ENCODE measurements around the gene TMSB15A.
"Not testable (repeated sequence)": the region's sequence is repeated elsewhere in the genome, so short reads cannot be mapped to it uniquely, and the experiment has no call there.

TMSB15A gene

DNA sequence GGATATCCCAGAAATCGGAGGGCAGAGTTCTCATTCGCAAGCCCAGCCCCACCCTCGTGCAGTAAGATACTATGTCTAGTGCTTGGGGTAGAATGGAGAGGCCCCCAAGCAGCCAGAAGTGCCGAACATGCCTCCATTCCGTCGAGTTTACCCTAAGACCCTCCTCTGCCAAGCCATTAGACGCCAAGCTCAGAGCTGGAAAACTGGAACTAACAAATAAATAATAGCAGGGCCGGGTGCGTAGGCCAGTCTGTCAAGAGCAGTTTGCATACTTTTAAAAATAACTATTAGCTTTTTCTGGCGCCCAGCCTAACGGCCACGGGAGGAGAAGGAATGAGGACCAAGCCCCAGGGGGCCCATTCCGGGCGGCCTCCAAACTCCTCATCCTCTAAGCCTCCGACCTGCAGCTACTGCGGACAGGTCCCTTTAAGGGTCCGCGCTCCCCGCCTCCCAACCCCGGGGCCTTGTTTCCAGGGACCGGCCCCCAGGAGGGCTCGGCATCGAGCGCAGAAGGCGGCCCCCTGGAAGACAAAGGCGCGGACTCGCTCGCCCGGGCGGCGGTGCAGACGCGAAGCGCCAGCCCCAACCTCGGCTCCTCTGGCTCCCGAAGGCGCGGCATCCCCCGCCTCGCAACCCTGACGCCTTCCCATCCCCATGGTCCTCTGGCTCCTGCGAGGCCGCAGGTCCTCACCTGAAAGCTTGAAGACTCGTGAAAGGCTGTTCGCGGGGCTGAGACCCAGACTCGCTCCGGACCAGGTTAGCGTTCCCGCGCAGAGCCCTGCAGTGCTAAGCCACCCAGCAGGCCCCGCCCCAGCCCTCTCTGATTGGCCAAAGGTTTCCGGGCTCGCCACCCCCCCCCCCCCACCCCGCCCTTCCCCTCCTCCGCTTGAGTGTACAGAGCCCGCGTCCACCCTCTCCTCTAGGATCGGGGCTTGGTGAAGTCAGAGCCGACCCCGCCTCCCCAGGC, at the start of gene TMSB15A:
Gene TMSB15A (minus strand): TSS at position 765 of the 967 bp plus-strand sequence.
- peak; percentile 66 for DNase-seq

DNA sequence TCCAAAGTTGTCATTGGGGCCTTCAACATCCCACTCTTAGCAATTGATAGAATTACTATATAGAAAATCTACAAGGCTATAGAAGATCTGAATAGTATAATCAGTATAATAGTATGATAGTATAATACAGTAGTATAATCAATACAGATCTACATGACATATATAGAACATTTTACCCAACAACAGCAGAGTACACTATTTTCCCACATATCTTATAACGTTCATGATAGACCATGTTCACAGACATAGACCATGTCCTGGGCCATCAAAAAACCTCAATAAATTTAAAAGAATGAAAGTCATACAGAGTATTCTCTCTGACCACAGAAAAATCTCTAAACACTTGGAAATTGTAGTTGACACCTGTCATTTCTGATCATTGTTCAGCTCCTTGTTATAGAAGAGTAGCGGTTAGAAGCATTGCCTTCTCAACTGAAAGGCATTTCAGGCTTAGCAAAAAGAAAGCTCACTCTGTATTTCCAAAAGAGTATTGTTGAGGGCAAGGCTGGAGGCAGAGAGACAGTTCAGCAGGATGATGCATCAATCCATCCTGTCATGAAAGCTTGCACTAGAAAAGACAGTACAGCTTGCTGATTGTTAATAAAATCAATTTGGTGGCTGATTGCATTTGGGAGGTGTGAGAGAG, 44.0 kb upstream of the TMSB15A start:
- DNase-seq = no peak

DNA sequence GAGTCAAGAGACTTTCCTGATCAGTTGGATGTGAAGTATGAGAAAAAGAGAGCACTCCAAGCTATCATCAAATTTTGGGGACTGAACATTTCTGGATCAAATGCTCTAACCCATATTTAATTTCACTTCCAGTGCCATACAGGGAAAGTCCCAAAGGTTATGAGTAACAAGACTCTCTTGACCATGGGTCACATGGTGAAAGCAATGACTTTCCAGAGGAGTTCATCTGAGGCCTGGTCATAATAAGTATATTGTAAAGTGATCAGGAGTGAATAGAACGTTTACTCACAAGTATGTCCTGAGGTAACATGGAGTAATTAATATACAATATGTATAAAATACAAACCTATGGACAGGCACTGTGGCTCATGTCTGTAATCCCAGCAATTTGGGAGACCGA, 42.1 kb upstream of the TMSB15A start:
- DNase-seq = no peak

GRCh38 chrX:102548231-102548630, 31.7 kb upstream of the TMSB15A start:
- no peak for DNase-seq

DNA sequence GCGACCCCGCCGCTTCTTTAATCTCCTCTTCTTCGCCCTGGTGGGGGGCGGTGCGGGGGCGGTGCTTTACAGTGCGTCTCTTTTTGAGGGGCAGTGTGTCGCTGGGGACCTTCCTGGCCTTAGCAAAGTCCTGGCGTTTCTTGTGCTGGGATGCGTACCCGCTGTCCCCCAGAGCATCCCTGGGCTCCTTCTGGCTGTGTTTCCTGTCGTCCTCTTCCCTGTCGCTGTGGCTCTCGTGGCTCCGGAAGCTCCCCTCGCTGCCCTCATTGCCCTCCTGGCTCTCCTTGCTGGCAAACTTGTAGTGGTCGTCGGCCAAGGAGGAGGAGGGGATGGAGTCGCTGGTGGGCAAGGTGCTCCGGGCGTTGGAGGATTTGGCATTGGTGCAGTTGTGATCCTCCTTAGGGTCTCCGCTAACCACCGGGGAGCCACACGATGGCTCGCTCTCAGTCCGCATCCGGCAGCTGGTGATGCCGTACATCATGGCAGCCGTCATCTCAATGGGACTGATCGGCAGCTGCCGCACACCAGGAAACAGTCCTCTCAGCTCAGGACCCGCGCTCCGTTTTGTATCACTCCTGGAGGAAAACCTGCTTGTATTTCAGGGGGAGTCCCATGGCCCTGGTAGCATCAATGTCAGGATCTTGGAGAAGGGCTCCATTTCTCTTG, 30.4 kb upstream of the TMSB15A start:
- peak; percentile 17 for DNase-seq

- not testable (repeated sequence) for DNase-seq
These were observed 29.6 kb upstream of the TMSB15A start for GRCh38 chrX:102546175-102546574.

DNA sequence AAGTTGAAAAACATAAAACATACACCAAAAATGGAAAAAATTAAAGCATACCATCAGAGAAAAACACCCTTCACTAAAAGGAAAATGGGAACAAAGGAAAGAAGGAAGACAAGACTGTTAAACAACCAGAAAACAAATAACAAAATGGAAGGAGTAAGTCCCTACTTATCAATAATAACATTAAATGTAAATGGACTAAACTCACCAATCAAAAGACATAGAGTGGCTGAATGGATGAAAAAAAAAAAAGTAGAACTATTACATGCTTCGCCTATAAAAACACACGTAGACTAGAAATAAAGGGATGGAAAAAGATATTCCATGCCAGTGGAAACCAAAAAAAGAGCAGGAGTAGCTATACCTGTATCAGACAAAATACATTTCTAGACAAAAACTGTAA, 19.4 kb upstream of the TMSB15A start:
- no peak for DNase-seq

DNA sequence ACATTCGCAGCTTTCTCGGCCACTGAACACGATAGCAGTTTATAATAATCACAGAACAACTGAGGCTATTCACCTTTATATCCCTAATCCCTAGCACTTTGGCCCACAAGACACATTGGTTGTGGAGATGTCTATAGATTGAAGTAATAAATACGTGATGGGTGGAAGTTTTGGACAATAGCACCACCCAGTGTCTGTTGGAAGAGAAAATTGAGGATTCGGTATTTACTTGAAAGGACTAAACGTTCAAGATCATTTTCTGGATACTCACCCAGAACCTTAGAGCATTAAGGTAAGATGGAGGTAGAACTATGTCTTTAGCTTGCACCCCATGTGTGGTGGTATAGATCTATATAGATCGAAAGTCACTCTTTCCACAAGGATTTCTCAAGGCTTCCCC, 787 bp upstream of the TMSB15A start:
- peak; percentile 65 for DNase-seq

DNA sequence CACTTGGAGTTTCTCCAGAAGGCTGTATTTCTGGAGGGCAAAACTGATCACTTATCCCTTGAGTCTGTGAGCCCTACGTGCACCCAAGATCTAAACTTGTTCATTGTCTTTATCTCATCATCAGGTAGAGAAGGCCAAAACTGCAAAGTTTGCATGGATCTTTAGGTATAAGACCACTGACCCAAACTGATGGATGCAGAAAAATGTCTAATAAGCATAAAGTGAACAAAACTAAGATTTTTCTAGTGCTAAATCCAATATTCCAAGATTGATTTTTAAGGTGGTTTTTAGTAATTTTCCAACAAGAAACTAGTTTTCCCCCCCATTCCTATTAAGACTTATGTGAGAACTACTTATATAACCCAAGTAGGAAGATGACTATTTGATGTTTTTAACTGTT, 2.0 kb downstream of the TMSB15A start:
- DNase-seq = no peak

DNA sequence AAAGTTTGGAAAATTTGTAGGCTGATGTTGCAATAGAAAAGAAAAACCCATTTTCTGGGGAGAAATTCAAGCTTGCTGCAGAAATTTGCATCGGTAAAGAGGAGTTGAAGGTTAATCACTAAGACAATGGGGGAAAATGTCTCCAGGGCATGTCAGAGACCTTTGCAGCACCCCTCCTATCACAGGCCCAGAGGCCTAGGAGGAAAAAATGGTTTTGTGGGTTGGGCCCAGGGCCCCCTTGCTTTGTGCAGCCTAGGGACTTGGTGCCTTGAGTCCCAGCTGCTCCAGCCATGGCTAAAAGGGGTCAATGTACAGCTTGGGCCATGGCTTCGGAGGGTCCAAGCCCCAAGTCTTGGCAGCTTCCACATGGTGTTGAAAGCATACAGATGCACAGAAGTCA, 17.8 kb downstream of the TMSB15A start:
- DNase-seq = no peak

- DNase-seq = no peak
These were observed 24.8 kb downstream of the TMSB15A start for GRCh38 chrX:102491766-102492165.

DNA sequence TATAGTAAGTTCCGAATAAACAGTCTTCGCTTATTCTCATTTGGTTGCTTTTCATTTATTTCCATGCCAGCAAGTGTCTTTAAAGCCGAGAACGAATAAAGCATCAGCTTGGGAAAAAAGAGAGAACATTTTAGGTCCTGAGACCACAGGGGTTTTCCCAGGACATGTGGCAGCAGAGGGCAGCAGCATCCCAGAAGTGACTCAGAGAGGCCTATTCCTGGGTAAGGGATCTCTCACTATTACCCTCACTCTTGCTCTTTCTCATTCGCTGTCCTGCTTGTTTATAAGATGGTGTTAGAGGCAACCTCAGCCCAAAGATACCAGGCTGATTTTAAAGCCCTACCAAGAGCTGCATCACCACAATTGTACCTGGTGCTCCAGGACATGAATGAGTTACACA, 37.8 kb downstream of the TMSB15A start:
- DNase-seq = not testable (repeated sequence)

GRCh38 chrX:102471762-102472220, 44.7 kb downstream of the TMSB15A start, which contains the start of gene TCP11X2:
TSS of gene TCP11X2 (minus strand) at chrX:102471812.
- not testable (repeated sequence) for DNase-seq

DNA sequence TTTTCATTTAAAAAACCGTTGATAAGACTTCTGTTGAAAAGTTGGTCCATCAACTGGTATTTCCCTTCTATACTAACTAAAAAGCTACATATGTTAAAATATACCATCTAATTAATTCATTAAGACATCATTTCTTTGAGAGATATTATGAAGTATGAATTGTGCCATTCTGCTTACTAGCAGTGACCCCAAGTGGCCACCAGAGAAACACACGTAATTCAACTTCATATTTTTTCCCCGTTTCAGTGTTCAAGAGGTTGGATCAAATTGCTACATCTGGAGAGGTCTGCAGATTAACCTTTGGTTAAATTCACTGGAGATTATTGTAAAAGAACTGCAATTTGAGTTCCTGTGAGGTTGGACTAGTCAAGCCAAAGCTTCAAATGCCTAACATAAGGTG, 46.3 kb downstream of the TMSB15A start:
- not testable (repeated sequence) for DNase-seq

Measured in NCI-H1694 (cell line).